SK-N-MC (cell line): ENCODE measurements around the gene NR2F1-AS1.

Experiments
- EZH2 ChIP-seq: fragments of 200-600 bp; sonication (generic); IDR thresholded peaks from one replicate; pipeline ENCODE4 v1.6.1; 2017; ENCODE audit warnings: antibody characterized with exemption
- FOXP2 ChIP-seq: optimal IDR thresholded peaks from 2 replicates; pipeline ENCODE3; 2011; ENCODE audit warnings: mild to moderate bottlenecking, moderate library complexity; ENCODE audit not compliant: insufficient read depth; ENCODE audit errors: extremely low read length, control extremely low read depth
- POLR2AphosphoS5 ChIP-seq: IDR thresholded peaks from 2 replicates; pipeline ENCODE4 v1.6.1; 2012; ENCODE audit warnings: mild to moderate bottlenecking, low read depth, low read length, borderline replicate concordance

GRCh38 chr5:93587597-93588351 is 6.8 kb upstream of the NR2F1-AS1 start:
- TF ChIP-seq POLR2AphosphoS5 (no peak), EZH2 (no peak), FOXP2 (no peak)
